OCI-LY1 (cell line): ENCODE measurements around the gene ADAMTS14.

Source experiments
- H2AFZ ChIP-seq: fragments of 200-600 bp; sonication (generic), shearing (Covaris generic); 2 replicates; pipeline ENCODE4 v1.6.0; 2014; ENCODE audit warnings: antibody characterized with exemption, mild to moderate bottlenecking, low read length
- H3F3A ChIP-seq: fragments of 200-600 bp; sonication (generic), shearing (Covaris generic); 2 replicates; pipeline ENCODE4 v1.6.0; 2014; ENCODE audit warnings: mild to moderate bottlenecking, antibody characterized with exemption, low read length, moderate library complexity; ENCODE audit not compliant: insufficient read depth
- H3K27ac ChIP-seq: fragments of 200-600 bp; sonication (generic); 2 replicates; pipeline ENCODE4 v1.5.1; 2014; ENCODE audit warnings: low read length, mixed run types, mild to moderate bottlenecking, low read depth; ENCODE audit not compliant: poor library complexity, severe bottlenecking
- H3K27me3 ChIP-seq: fragments of 200-600 bp; sonication (generic); 2 replicates; pipeline ENCODE4 v1.6.0; 2014; ENCODE audit warnings: antibody characterized with exemption, mild to moderate bottlenecking, low read length, moderate library complexity; ENCODE audit not compliant: insufficient read depth
- H3K36me3 ChIP-seq: fragments of 200-600 bp; sonication (generic); 2 replicates; pipeline ENCODE4 v1.6.1; 2014; ENCODE audit warnings: mild to moderate bottlenecking, antibody characterized with exemption, low read length, moderate library complexity, mixed read lengths; ENCODE audit not compliant: insufficient read depth
- H3K4me1 ChIP-seq: fragments of 200-600 bp; sonication (generic); 2 replicates; pipeline ENCODE4 v1.5.1; 2014; ENCODE audit warnings: mild to moderate bottlenecking, low read length, moderate library complexity; ENCODE audit not compliant: insufficient read depth, severe bottlenecking
- H3K4me2 ChIP-seq: fragments of 200-600 bp; sonication (generic), shearing (Covaris generic); 2 replicates; pipeline ENCODE4 v1.6.1; 2014; ENCODE audit warnings: low read length
- H3K4me3 ChIP-seq: fragments of 200-600 bp; sonication (generic); 2 replicates; pipeline ENCODE4 v1.5.1; 2014; ENCODE audit warnings: low read length, low read depth, mild to moderate bottlenecking, mixed read lengths; ENCODE audit not compliant: poor library complexity, severe bottlenecking
- H3K79me2 ChIP-seq: fragments of 200-600 bp; shearing (Covaris generic); 2 replicates; pipeline ENCODE4 v1.6.1; 2016; ENCODE audit warnings: mixed run types, low read length, mixed read lengths; ENCODE audit not compliant: insufficient read depth
- H3K9ac ChIP-seq: fragments of 200-600 bp; sonication (generic), shearing (Covaris generic); 2 replicates; pipeline ENCODE4 v1.6.1; 2014; ENCODE audit warnings: mild to moderate bottlenecking, low read length, mixed read lengths
- H3K9me2 ChIP-seq: fragments of 200-600 bp; sonication (generic), shearing (Covaris generic); 2 replicates; pipeline ENCODE4 v1.6.1; 2014; ENCODE audit warnings: low read depth, mild to moderate bottlenecking, low read length, mixed read lengths
- H3K9me3 ChIP-seq: fragments of 200-600 bp; shearing (Covaris generic); 2 replicates; pipeline ENCODE4 v1.6.1; 2014; ENCODE audit warnings: low read length, mixed read lengths
- H4K20me1 ChIP-seq: fragments of 200-600 bp; sonication (generic), shearing (Covaris generic); 2 replicates; pipeline ENCODE4 v1.6.0; 2016; ENCODE audit warnings: mild to moderate bottlenecking, low read length; ENCODE audit not compliant: insufficient read depth
- CTCF ChIP-seq: fragments of 200-600 bp; sonication (generic), shearing (Covaris generic); IDR thresholded peaks from 2 replicates; pipeline ENCODE4 v1.5.1; 2017; ENCODE audit warnings: mild to moderate bottlenecking, antibody characterized with exemption, low read length, moderate library complexity, mixed read lengths
- EZH2 ChIP-seq: fragments of 200-600 bp; sonication (generic), shearing (Covaris generic); IDR thresholded peaks from 2 replicates; pipeline ENCODE4 v1.8.0; 2017; ENCODE audit warnings: borderline replicate concordance, mixed run types, mild to moderate bottlenecking, antibody characterized with exemption, low read length, moderate library complexity, mixed read lengths

Gene ADAMTS14

GRCh38 chr10:70650104-70650503, 22.2 kb upstream of the ADAMTS14 start:
- Histone ChIP-seq H2AFZ (no peak overlapping the region), H4K20me1 (no peaks in the 10 kb centered on the region), H3K4me3 (no peak overlapping the region), H3K9me3 (peaks cover 29% of the 10 kb centered on the region), H3K4me1 (no peaks in the 10 kb centered on the region), H3K27ac (no peak overlapping the region), H3K27me3 (peaks cover 9% of the 10 kb centered on the region; the same call in 1 of the 2 replicates), H3K9ac (no peak overlapping the region), H3K36me3 (no peaks in the 10 kb centered on the region; the same call in 1 of the 2 replicates), H3F3A (no peaks in the 10 kb centered on the region), H3K9me2 (no peaks in the 10 kb centered on the region), H3K79me2 (no peaks in the 10 kb centered on the region), H3K4me2 (no peak overlapping the region)
- TF ChIP-seq EZH2 (no peak), CTCF (no peak)

GRCh38 chr10:70650718-70651117, 21.6 kb upstream of the ADAMTS14 start:
- peaks cover 29% of the 10 kb centered on the region for H3K9me3 ChIP-seq
- H3K27ac ChIP-seq, result no peak overlapping the region
- H3K36me3 ChIP-seq, result no peaks in the 10 kb centered on the region; the same call in 1 of the 2 replicates
- H3K79me2 ChIP-seq, result no peaks in the 10 kb centered on the region
- H3F3A ChIP-seq, result no peaks in the 10 kb centered on the region
- no peaks in the 10 kb centered on the region for H3K4me1 ChIP-seq
- H2AFZ ChIP-seq, result no peak overlapping the region
- H3K4me2 ChIP-seq, result no peak overlapping the region
- H3K4me3 ChIP-seq, result no peak overlapping the region
- no peaks in the 10 kb centered on the region for H4K20me1 ChIP-seq
- no peak overlapping the region for H3K9ac ChIP-seq
- no peaks in the 10 kb centered on the region for H3K9me2 ChIP-seq
- peaks cover 9% of the 10 kb centered on the region; the same call in 1 of the 2 replicates for H3K27me3 ChIP-seq
- TF ChIP-seq EZH2, result no peak
- TF ChIP-seq CTCF, result no peak

- no peaks in the 10 kb centered on the region; the same call in 1 of the 2 replicates for H3K36me3 ChIP-seq
- H3K9me2 ChIP-seq, result no peaks in the 10 kb centered on the region
- no peak overlapping the region for H3K4me3 ChIP-seq
- no peaks in the 10 kb centered on the region for H4K20me1 ChIP-seq
- H3K4me1 ChIP-seq, result no peaks in the 10 kb centered on the region
- no peak overlapping the region for H3K4me2 ChIP-seq
- H3K79me2 ChIP-seq, result no peaks in the 10 kb centered on the region
- H2AFZ ChIP-seq, result no peak overlapping the region
- no peak overlapping the region for H3K27ac ChIP-seq
- H3K27me3 ChIP-seq, result peaks cover 9% of the 10 kb centered on the region; the same call in 1 of the 2 replicates
- H3K9ac ChIP-seq, result no peak overlapping the region
- H3K9me3 ChIP-seq, result peaks cover 29% of the 10 kb centered on the region
- no peak for TF ChIP-seq CTCF
- TF ChIP-seq EZH2, result no peak
- H3F3A ChIP-seq, result no peaks in the 10 kb centered on the region
Measured at GRCh38 chr10:70651661-70652060, 20.6 kb upstream of the ADAMTS14 start.
